K562 (cell line): ENCODE results near the gene PPT1. TPM values are rescaled to one million over a fixed set of nuclear protein-coding genes. Genes with fewer than 3 reads are reported as not detected.

Source experiments
- BHLHE40 ChIP-seq: IDR thresholded peaks from 2 replicates; pipeline ENCODE4 v1.6.1; 2011; ENCODE audit warnings: low read length, improper control_type of control experiment
- CBX3 ChIP-seq, 2 experiments: IDR thresholded peaks; 1 replicate in 1 of 2; 2 replicates in 1 of 2; pipeline ENCODE4 v1.6.1; 2012; ENCODE audit warnings: inconsistent platforms in 2 of 2, low read length in 2 of 2, borderline replicate concordance in 1 of 2, control low read depth in 1 of 2
- CCNT2 ChIP-seq: IDR thresholded peaks from 2 replicates; pipeline ENCODE4 v1.6.1; 2011; ENCODE audit warnings: borderline replicate concordance, low read depth, mild to moderate bottlenecking, moderate library complexity, mixed read lengths, low read length; ENCODE audit not compliant: insufficient read length; ENCODE audit errors: extremely low read depth
- ESRRA ChIP-seq: fragments of 450-650 bp; IDR thresholded peaks from 2 replicates; pipeline ENCODE4 v1.6.1; 2014; ENCODE audit warnings: low read depth, mild to moderate bottlenecking, moderate library complexity, borderline replicate concordance
- ETV1 ChIP-seq: fragments of 450-650 bp; conservative IDR thresholded peaks from 2 replicates; pipeline ENCODE4 v1.6.1; 2016; ENCODE audit warnings: missing genetic modification characterization, control low read depth, low read depth, missing compliant biosample characterization
- NEUROD1 ChIP-seq: fragments of 150-350 bp; IDR thresholded peaks from 2 replicates; pipeline ENCODE4 v1.6.1; 2014; ENCODE audit warnings: borderline replicate concordance, low read length, low read depth; ENCODE audit not compliant: partially characterized antibody
- PRMT5 ChIP-seq: sonication (generic); formaldehyde crosslinking; IDR thresholded peaks from 2 replicates; pipeline ENCODE4 v1.5.0; 2020; ENCODE audit warnings: missing genetic modification reagents
- SPI1 ChIP-seq: IDR thresholded peaks from 2 replicates; pipeline ENCODE4 v1.6.1; 2011; ENCODE audit warnings: low read depth, low read length, control low read depth, borderline replicate concordance
- U2AF1 ChIP-seq: fragments of 200-400 bp; formaldehyde crosslinking; optimal IDR thresholded peaks from 2 replicates; pipeline ENCODE3; 2017; ENCODE audit warnings: mild to moderate bottlenecking, low read depth, low read length, moderate library complexity
- YY1 ChIP-seq, 3 experiments: IDR thresholded peaks; 2 replicates each; pipeline ENCODE4 v1.6.1; 2011; ENCODE audit warnings: low read length in 2 of 3, mild to moderate bottlenecking in 2 of 3, moderate library complexity in 2 of 3, borderline replicate concordance in 1 of 3, control low read depth in 1 of 3, low read depth in 1 of 3; ENCODE audit not compliant: insufficient read depth in 3 of 3, insufficient replicate concordance in 2 of 3, control insufficient read depth in 1 of 3, insufficient read length in 1 of 3; ENCODE audit errors: extremely low read depth in 1 of 3
- ZNF197 ChIP-seq: fragments of 200-800 bp; sonication (Bioruptor generic); IDR thresholded peaks from 2 replicates; pipeline ENCODE4 v1.6.1; 2016; ENCODE audit warnings: low read depth, missing genetic modification characterization, missing compliant biosample characterization
- ZNF311 ChIP-seq: fragments of 250-450 bp; sonication (Bioruptor Pico); IDR thresholded peaks from 2 replicates; pipeline ENCODE4 v1.4.0; 2020; ENCODE audit warnings: mild to moderate bottlenecking, moderate library complexity
- ZNF586 ChIP-seq: fragments of 450-650 bp; formaldehyde crosslinking; conservative IDR thresholded peaks from 2 replicates; pipeline ENCODE4 v1.4.0; 2020; ENCODE audit warnings: mild to moderate bottlenecking, moderate library complexity
- ZNF609 ChIP-seq: sonication (generic); formaldehyde crosslinking; IDR thresholded peaks from 2 replicates; pipeline ENCODE4 v1.8.1; 2023; ENCODE audit warnings: missing genetic modification reagents, mild to moderate bottlenecking, borderline replicate concordance
- ZNF75A ChIP-seq: fragments of 450-650 bp; formaldehyde crosslinking; IDR thresholded peaks from 2 replicates; pipeline ENCODE4 v1.4.0; 2020; ENCODE audit warnings: mild to moderate bottlenecking
- polyA plus RNA-seq, 8 experiments: library from polyadenylated mRNA; depleted of rRNA in 4 of 8; stranded (reverse) in 5 of 8; unstranded in 3 of 8; fragments of >200 nt; fragmentation: Nextera tagmentation in 2 of 8; fragmentation: Illumina TruSeq in 1 of 8; extraction: Ambion mirVana in 2 of 8; extraction: Trizol in 1 of 8; gene quantifications; 2 replicates each; pipeline versions ENCODE4 v1.2.1 to v1.2.3, GENCODE V29; 2011 to 2014; ENCODE audit warnings: inconsistent platforms in 1 of 8, missing spikeins in 1 of 8
- total RNA-seq, 7 experiments: library from RNA; depleted of rRNA in 6 of 7; stranded (reverse); fragments of >200 nt in 6 of 7; fragmentation: Illumina TruSeq in 2 of 7; extraction: Trizol in 2 of 7; gene quantifications; 2 replicates each; pipeline versions ENCODE4 v1.2.1 to v1.2.3, GENCODE V29; 2011 to 2021; ENCODE audit warnings: low replicate concordance in 1 of 7
- TF ChIP-seq, protein P1 (sequence below): sonication (generic); formaldehyde crosslinking; IDR thresholded peaks from 2 replicates; pipeline ENCODE4 v1.8.0; 2022; ENCODE audit warnings: mild to moderate bottlenecking, missing genetic modification reagents
- TF ChIP-seq, protein P2 (sequence below), 2 experiments: fragments of 450-650 bp in 1 of 2; IDR thresholded peaks; 2 replicates each; pipeline ENCODE4 v1.6.1; 2011 to 2017; ENCODE audit warnings: low read depth in 2 of 2, antibody characterized with exemption in 1 of 2, borderline replicate concordance in 1 of 2, low read length in 1 of 2, mild to moderate bottlenecking in 1 of 2, mixed read lengths in 1 of 2; ENCODE audit not compliant: control insufficient read depth in 1 of 2

PPT1 gene
- total and polyA plus RNA-seq, 9 of the 15 experiments (the other 6 are each of a cell fraction or from before 2014, with no cell fraction given) = 72.2 to 285 (median 143) TPM

DNA sequence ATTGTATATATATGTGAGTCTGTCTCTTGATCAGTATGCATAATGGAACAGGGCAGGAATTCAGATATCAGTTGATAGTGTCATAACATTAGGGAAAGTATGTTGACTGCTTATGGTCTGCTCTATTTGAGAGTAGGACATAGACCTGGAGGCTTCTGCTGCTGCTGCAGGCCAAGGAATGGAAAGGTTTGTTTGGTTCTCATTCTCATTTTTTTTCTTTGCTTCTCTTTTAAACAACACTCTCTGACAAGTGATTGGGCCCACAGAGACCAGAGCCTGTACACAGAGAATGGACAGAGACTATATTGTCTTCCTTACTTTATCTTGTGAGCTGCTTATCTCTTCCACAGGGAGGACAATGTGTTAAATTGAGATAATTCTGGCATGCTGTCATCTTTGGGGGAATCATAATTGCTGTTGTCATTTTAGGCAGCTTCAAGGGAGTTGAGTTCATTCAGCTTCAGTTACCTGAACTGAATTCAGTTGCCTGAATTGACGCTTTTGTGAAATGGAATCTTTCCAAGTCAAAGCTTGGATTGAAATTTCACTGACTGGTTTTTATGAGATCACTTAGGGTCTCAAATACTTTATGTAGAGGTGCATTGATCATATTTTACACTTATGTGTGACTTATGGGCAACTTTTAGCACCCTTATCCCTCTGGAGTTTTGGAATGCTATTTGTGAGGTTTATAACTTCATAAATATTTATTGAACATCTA, 39.6 kb downstream of the PPT1 start (continued):
- no peak for TF ChIP-seq ZNF609 (CRISPR knock-in tag)
- TF ChIP-seq ESRRA = 0 out of 2 replicates have a peak, but pooled peaks have one; percentile 30
- TF ChIP-seq, protein P1, sequence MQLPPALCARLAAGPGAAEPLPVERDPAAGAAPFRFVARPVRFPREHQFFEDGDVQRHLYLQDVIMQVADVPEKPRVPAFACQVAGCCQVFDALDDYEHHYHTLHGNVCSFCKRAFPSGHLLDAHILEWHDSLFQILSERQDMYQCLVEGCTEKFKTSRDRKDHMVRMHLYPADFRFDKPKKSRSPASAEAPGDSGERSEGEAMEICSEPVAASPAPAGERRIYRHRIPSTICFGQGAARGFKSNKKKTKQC (CRISPR knock-in tag) = no peak
- TF ChIP-seq ZNF586 (CRISPR knock-in tag) = no peak
- peak; percentile 83; the same call in 1 of the 2 replicates for TF ChIP-seq ZNF197
- TF ChIP-seq PRMT5 (CRISPR knock-in tag) = no peak
- peak; percentile 90 for TF ChIP-seq NEUROD1
- TF ChIP-seq, protein P2, sequence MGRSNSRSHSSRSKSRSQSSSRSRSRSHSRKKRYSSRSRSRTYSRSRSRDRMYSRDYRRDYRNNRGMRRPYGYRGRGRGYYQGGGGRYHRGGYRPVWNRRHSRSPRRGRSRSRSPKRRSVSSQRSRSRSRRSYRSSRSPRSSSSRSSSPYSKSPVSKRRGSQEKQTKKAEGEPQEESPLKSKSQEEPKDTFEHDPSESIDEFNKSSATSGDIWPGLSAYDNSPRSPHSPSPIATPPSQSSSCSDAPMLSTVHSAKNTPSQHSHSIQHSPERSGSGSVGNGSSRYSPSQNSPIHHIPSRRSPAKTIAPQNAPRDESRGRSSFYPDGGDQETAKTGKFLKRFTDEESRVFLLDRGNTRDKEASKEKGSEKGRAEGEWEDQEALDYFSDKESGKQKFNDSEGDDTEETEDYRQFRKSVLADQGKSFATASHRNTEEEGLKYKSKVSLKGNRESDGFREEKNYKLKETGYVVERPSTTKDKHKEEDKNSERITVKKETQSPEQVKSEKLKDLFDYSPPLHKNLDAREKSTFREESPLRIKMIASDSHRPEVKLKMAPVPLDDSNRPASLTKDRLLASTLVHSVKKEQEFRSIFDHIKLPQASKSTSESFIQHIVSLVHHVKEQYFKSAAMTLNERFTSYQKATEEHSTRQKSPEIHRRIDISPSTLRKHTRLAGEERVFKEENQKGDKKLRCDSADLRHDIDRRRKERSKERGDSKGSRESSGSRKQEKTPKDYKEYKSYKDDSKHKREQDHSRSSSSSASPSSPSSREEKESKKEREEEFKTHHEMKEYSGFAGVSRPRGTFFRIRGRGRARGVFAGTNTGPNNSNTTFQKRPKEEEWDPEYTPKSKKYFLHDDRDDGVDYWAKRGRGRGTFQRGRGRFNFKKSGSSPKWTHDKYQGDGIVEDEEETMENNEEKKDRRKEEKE (IDR thresholded peaks at IDR 0.05; ENCODE audit: borderline replicate concordance in 1 of 2, control insufficient read depth in 1 of 2, low read depth in 2 of 2, low read length in 1 of 2) = no peak
- TF ChIP-seq YY1 (IDR thresholded peaks at IDR 0.05; ENCODE audit: borderline replicate concordance in 1 of 3, control insufficient read depth in 1 of 3, extremely low read depth in 1 of 3, insufficient read depth in 3 of 3, insufficient read length in 1 of 3, insufficient replicate concordance in 2 of 3, low read depth in 1 of 3, low read length in 2 of 3) = no peak
- peak; percentile 62 for TF ChIP-seq BHLHE40
- TF ChIP-seq U2AF1 = no peak
- peak in 1 of 2 experiments; percentile 69; a peak in 1 of 3 replicates for TF ChIP-seq CBX3 (IDR thresholded peaks at IDR 0.05; ENCODE audit: borderline replicate concordance in 1 of 2, low read length in 2 of 2)
- no peak for TF ChIP-seq ZNF311 (CRISPR knock-in tag)
- 0 out of 2 replicates have a peak, but pooled peaks have one; percentile 50 for TF ChIP-seq ZNF75A (CRISPR knock-in tag)
- TF ChIP-seq CCNT2 = peak; percentile 96
- TF ChIP-seq SPI1 = no peak
- peak; percentile 99 for TF ChIP-seq ETV1
